ENCODE data around the gene GPX2. TPM values are rescaled to one million over a fixed set of nuclear protein-coding genes. Genes with fewer than 3 reads are reported as not detected.
A peak's percentile ranks its signal among the peaks of the same experiment; 100 is the strongest.

GPX2 gene
- total RNA-seq, 1 donor from 2014 or later, result 77.3 TPM

DNA sequence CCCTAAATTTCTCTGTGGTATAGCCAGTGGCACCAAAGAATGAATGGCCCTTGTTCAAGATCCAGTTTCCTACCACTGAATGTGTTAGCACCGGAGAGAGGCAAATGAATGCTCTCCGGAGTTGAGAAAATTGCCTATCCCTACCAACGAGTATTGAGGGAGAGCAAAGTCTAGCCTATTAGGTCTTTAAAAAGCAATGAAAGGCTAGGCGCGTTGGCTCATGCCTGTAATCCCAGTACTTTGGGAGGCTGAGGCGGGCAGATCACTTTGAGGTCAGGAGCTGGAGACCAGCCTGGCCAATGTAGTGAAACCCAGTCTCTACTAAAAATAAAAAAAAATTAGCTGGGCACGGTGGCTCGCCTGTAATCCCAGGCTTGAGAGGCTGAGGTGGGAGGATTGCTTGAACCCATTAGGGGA lies 30.5 kb upstream of the GPX2 start:
- Histone ChIP-seq H3K27ac (no peak overlapping the region), H3K4me1 (peaks cover 17% of the 10 kb centered on the region), H3K36me3 (no peaks in the 10 kb centered on the region), H3K27me3 (no peaks in the 10 kb centered on the region), H3K4me3 (peak overlapping the region in 1 of 2 donors; percentile 76), H3K9me3 (no peaks in the 10 kb centered on the region)
- no peak for DNase-seq (ENCODE audit: extremely low spot score in 2 of 2)
- intact Hi-C loops (cut with DNase I), result no loop called here
- TF ChIP-seq POLR2AphosphoS5 (IDR thresholded peaks at IDR 0.05; ENCODE audit: insufficient read depth in 1 of 2, low read depth in 1 of 2) (no peak), POLR2A (IDR thresholded peaks at IDR 0.05) (no peak)
- TF ChIP-seq, protein P1, sequence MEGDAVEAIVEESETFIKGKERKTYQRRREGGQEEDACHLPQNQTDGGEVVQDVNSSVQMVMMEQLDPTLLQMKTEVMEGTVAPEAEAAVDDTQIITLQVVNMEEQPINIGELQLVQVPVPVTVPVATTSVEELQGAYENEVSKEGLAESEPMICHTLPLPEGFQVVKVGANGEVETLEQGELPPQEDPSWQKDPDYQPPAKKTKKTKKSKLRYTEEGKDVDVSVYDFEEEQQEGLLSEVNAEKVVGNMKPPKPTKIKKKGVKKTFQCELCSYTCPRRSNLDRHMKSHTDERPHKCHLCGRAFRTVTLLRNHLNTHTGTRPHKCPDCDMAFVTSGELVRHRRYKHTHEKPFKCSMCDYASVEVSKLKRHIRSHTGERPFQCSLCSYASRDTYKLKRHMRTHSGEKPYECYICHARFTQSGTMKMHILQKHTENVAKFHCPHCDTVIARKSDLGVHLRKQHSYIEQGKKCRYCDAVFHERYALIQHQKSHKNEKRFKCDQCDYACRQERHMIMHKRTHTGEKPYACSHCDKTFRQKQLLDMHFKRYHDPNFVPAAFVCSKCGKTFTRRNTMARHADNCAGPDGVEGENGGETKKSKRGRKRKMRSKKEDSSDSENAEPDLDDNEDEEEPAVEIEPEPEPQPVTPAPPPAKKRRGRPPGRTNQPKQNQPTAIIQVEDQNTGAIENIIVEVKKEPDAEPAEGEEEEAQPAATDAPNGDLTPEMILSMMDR (IDR thresholded peaks at IDR 0.05), result no peak

DNA sequence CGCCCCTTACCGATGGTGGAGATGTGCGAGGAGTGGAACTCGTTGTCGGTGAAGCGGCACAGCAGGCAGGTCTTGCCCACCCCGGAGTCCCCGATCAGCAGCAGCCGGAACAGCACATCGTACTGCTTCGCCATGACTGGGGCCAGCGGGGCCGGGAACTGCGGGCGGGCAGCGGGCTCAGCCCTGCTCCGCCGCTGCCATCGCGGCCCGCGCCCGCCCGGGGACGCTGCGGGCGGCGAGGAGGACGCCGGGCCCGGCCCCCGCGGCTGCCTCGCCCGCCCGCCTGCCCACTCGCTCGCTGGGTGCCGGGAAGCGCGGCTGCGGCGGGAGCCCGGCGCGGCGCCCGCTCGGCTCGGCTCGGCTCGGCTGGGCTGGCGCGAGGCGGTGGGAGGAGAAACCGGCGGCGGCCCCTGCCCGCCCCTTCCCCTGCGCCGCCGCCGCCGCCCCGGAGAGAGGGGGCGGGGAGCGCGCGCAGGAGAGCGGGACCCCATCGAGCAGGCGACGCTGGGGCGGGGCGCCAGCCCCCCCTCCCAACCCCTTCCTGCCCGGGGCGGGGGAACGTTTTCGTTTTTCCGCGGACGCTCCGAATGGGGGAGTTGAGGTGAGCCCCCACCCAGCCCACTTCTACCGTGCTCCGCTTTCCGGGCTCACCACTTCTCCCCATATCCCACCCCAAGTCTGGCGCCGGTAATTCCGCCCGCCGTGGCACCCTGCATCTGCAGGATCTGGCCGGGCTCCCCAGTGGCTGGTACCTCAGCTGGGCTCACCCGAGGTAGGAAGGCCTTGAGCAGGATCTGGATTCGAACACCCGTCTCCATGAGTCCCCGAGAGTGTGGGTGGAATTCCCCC lies 29.6 kb upstream of the GPX2 start, which contains the start of gene RAB15:
TSS of gene RAB15 (minus strand) at position 394 of the 849 bp plus-strand sequence. CDS start at position 134, 260 bp downstream.
- H3K9me3 ChIP-seq, result no peaks in the 10 kb centered on the region
- peak within 1 kb of the TSS; percentile 74 to 76 for H3K4me3 ChIP-seq
- peaks cover 17% of the 10 kb centered on the region for H3K4me1 ChIP-seq
- intact Hi-C loops (cut with DNase I), result no loop called here
- no peaks in the 10 kb centered on the region for H3K27me3 ChIP-seq
- peak within 1 kb of the TSS; percentile 67 for H3K27ac ChIP-seq
- TF ChIP-seq, protein P1 (IDR thresholded peaks at IDR 0.05), result no peak
- no peak for DNase-seq (ENCODE audit: extremely low spot score in 2 of 2)
- H3K36me3 ChIP-seq, result no peaks in the 10 kb centered on the region

DNA sequence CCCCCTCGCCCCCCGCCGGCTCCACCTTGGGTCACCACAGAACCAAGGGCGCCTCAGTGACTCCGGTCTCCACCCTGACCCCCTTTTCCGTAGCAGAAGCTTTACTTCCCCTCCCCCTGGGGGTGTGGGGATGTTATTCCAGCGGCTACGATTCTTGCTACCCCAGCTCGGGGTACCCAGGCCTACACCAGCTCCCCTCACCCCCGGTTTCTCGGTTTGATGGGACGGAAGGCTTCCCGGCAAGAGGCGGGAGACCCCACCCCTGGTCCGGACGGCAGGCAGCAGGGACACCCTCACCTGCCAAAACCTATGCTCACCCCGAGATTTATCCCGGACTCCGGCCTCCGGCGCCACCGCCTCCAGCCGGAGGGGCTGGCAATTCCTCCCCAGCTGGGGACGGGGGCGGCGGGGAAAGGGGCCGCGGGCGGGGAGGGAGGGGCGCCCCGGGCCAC lies 29.0 kb upstream of the GPX2 start:
- peak overlapping the region; percentile 74 to 76 for H3K4me3 ChIP-seq
- peaks cover 17% of the 10 kb centered on the region for H3K4me1 ChIP-seq
- TF ChIP-seq, protein P1 (IDR thresholded peaks at IDR 0.05), result no peak
- TF ChIP-seq POLR2AphosphoS5 (IDR thresholded peaks at IDR 0.05; ENCODE audit: insufficient read depth in 1 of 2, low read depth in 1 of 2) (no peak), POLR2A (IDR thresholded peaks at IDR 0.05) (no peak)
- intact Hi-C loops (cut with DNase I), result no loop called here
- DNase-seq (ENCODE audit: extremely low spot score in 2 of 2), result no peak
- H3K36me3 ChIP-seq, result no peaks in the 10 kb centered on the region
- no peaks in the 10 kb centered on the region for H3K27me3 ChIP-seq
- peak overlapping the region; percentile 62 for H3K27ac ChIP-seq
- no peaks in the 10 kb centered on the region for H3K9me3 ChIP-seq

DNA sequence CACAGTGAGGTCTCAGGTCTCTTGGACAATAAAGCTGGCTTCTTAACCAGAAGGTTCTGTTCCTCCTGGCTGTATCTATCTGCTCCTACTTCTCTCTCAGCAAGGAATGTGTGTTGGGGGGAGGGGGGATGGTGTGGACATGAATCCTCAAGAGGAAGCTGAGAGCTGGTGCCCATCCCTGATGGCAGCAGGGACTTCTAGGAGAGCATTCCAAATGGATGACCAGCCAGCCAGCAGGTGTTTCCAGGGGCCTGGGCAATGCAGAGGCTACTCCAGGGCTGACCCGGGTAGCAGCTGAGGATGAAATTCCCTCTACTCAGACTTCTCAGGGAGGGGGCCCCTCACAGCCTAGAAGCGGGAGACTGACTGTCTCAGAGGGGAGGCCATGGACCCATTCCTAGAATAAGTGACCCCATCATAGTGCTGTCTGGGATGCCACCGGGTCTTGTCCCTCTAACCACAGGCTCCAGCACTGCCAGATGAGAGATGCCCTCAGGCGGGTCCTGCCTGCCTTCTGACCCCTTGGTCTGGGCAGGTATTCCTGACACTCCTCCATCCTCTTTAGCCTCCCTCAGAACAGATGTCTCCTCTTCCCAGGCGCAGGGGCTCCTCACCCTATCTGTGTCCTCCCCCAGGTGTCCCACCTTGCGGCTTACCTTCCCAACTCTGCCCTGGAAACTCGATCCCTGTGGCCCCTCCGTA lies 28.4 kb upstream of the GPX2 start:
- H3K27me3 ChIP-seq, result no peaks in the 10 kb centered on the region
- H3K36me3 ChIP-seq, result no peaks in the 10 kb centered on the region
- intact Hi-C loops (cut with DNase I), result no loop called here
- no peaks in the 10 kb centered on the region for H3K9me3 ChIP-seq
- H3K4me3 ChIP-seq, result peak overlapping the region; percentile 74 to 76
- H3K27ac ChIP-seq, result no peak overlapping the region
- H3K4me1 ChIP-seq, result peaks cover 17% of the 10 kb centered on the region
- no peak for DNase-seq (ENCODE audit: extremely low spot score in 2 of 2)
- no peak for TF ChIP-seq POLR2AphosphoS5 (IDR thresholded peaks at IDR 0.05; ENCODE audit: insufficient read depth in 1 of 2, low read depth in 1 of 2)
- no peak for TF ChIP-seq POLR2A (IDR thresholded peaks at IDR 0.05)
- TF ChIP-seq, protein P1 (IDR thresholded peaks at IDR 0.05), result no peak
